C4-2B (cell line): ENCODE results near the gene GNG4.

Experiments
- CTCF ChIP-seq: fragments of 450-650 bp; conservative IDR thresholded peaks from 2 replicates; pipeline ENCODE4 v1.5.1; 2017; ENCODE audit warnings: mild to moderate bottlenecking
- ZFX ChIP-seq: fragments of 450-650 bp; IDR thresholded peaks from 2 replicates; pipeline ENCODE4 v1.6.1; 2017

- TF ChIP-seq CTCF (no peak), ZFX (no peak)
Observed at GRCh38 chr1:235631816-235632215, 17.8 kb downstream of the GNG4 start.
